ENCODE data around the gene MIP. TPM values are rescaled to one million over a fixed set of nuclear protein-coding genes. Genes with fewer than 3 reads are reported as not detected.
"Not testable (repeated sequence)": the region's sequence is repeated elsewhere in the genome, so short reads cannot be mapped to it uniquely, and the experiment has no call there.

Gene MIP
- total RNA-seq, 1 donor from 2014 or later, result not detected

GRCh38 chr12:56468216-56469006 lies 14.0 kb upstream of the MIP start, which contains the start of gene SPRYD4:
TSS of gene SPRYD4 (plus strand) at chr12:56468578. CDS start at chr12:56468592, 14 bp downstream.
- peak; percentile 34 for DNase-seq (ENCODE audit: extremely low read depth, low read depth, low spot score)

DNA sequence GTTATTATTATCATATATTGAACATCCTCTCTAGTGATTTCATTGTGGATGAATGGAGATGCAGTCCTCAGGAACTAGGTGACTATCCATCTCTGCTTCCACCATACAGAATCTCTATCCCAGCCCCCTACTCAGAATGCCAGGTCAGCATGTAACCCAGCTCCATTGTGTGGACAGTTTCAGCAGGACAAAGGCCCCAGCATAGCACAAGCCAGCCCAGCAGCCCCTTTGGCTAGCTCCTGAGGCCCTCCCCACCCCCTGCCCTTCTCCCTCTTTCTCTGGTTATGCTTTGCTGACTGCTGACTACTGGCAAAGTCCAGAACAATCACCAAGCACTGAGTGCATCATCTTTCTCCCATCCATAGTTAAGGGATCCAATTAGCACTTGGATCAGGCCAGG lies 8.1 kb upstream of the MIP start:
- no peak for DNase-seq (ENCODE audit: extremely low read depth, low read depth, low spot score)

- DNase-seq (ENCODE audit: extremely low read depth, low read depth, low spot score), result no peak
Measured at GRCh38 chr12:56461235-56462159, 7.0 kb upstream of the MIP start.

GRCh38 chr12:56457817-56458216 lies 3.4 kb upstream of the MIP start:
- DNase-seq (ENCODE audit: extremely low read depth, low read depth, low spot score), result no peak

- no peak for DNase-seq (ENCODE audit: extremely low read depth, low read depth, low spot score)
Measured at GRCh38 chr12:56451147-56451546, 3.3 kb downstream of the MIP start.

DNA sequence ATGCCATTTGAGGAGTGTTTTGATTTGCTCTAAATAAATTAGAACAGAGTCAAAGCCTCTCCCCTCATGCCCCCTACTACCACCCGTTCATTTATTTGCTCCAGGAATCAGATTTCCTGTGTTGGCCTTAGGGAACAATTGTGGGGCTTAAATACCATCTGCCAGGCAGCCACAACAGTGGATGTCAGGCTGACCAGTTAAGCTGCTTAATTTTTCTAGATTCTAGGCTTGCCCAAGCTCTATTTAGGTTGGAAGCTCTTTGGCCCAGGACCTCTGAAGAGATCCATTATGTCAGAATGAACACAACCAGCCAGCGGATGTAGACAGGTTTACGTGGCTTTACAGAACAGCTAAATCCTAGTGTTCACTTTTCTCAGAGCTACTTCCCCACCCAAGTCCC lies 4.2 kb downstream of the MIP start:
- no peak for DNase-seq (ENCODE audit: extremely low read depth, low read depth, low spot score)

- DNase-seq (ENCODE audit: extremely low read depth, low read depth, low spot score), result no peak
Measured at GRCh38 chr12:56449622-56449984, 4.9 kb downstream of the MIP start.

DNA sequence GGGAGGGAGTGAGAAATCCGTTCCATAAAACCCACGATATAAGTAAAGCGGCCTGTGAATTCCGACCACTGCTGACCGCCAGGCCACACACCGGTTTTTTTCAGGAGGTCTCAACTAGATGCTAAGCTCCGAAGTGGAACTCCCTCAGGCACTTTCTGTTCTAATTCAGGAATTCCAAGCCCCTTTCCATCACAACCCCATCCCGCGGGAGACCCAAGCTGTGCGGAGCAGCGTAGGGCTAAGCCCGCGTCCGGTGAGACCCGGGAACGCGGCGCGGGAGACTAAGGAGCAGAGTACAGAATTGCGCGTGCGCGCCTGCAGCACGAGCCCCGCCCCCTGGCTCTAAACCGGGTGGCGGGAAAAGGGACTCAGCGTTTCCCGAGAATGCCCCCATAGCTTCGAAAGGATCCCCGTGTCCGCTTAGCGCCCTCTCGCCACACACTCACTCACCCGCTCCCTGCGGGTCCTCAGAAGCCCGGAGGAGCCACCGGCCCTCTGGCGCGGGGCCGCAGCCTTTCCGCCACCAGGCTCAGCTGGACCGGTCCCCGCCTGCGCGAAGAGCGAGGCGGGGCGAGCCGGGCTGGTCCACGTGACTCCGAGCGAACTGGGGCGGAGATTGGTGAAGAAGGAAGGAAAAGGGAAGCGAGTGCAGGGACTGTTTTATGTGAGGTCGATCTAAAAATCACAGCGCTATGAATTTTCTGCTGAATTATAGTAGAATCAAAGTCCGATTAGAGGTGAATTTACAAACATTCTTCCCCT lies 5.4 kb downstream of the MIP start, which contains the start of gene TIMELESS:
TSS of gene TIMELESS (minus strand) at position 567 of the 762 bp plus-strand sequence. CDS start 15,256 bp downstream, outside the sequence.
- peak; percentile 44 for DNase-seq (ENCODE audit: extremely low read depth, low read depth, low spot score)

DNA sequence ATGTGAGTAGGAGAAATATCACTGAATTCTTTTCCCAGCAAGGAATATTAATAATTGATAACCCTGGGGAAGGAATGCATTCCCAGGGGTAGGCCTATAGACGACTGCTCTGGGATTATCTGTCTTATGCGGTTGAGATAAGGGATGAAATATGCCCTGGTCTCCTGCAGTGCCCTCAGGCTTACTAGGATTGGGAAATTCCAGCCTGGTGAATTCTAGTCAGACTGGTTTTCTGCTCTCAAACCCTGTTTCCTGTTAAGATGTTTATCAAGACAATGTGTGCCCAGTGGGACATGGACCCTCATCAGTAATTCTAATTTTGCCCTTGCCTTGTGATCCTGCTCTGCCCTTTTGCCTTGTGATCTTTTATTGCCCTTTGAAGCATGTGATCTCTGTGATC lies 11.2 kb downstream of the MIP start:
- DNase-seq (ENCODE audit: extremely low read depth, low read depth, low spot score), result not testable (repeated sequence)

DNA sequence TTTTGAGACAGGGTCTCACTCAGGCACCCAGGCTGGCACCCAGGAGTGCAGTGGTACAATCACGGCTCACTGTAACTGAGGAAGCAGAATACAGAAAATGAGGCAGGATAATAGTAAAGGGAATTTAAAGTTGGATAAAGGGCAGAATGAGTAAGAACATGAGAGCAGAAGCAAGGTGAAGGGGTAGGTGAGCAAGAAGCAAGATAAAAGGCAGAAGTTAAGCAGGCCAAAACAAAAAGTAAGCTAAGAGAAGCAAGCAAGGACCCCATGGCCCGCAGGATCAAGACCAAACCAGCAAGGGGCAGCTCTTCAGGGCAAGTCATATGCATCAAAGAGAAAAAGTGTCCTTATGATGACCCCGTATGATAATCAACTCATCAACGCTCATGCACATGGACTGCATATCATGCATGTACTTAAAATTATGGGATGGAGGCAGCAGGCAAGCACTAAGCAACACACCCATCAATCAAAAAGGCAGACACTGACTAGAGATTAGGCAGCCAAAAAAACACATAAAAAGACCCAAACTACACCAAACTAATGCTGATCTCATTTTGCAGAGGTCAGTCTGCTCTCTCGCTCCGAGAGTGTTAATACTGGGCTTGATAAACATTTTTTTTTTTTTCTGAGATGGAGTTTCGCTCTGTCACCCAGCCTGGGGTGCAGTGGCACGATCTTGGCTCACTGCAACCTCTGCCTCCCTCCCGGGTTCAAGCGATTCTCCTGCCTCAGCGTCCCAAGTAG lies 16.9 kb downstream of the MIP start:
- no peak for DNase-seq (ENCODE audit: extremely low read depth, low read depth, low spot score)

DNA sequence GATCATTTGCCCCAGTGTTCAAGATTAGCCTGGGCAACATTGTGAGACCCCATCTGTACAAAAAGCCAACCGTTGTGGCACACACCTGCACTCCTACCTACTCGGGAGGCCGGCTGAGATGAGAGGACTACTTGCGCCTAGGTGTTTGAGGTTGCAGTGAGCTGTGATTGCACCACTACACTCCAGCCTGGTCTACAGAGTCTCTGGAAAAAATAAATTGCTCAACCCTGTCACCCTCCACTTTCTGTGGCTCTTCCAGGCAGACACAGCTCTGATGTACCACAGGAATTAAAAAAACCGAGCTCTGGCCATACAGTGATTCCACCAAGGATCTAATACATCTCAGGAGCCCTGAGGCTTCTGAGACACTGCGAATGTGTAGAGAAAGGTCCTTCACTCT lies 19.6 kb downstream of the MIP start:
- DNase-seq (ENCODE audit: extremely low read depth, low read depth, low spot score), result no peak

DNA sequence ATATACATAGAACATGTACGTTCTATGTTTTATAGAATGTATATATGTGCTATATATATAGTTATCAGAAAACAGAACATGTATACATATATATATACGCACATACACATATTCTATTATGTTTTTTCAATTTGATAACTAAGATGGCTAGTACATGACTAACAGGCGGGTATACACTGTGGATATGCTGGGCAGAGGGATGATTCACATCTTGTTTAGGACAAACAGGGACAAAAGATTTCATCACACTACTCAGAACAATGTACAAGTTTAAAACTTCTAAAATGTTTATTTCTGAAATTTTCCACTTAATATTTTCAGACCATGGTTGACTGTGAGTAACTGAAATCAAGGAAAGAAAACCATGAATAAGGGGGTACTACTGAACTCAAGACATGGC lies 22.6 kb downstream of the MIP start:
- no peak for DNase-seq (ENCODE audit: extremely low read depth, low read depth, low spot score)

- no peak for DNase-seq (ENCODE audit: extremely low read depth, low read depth, low spot score)
Measured at GRCh38 chr12:56431288-56431687, 23.2 kb downstream of the MIP start.

GRCh38 chr12:56425940-56426438 lies 28.5 kb downstream of the MIP start:
- DNase-seq (ENCODE audit: extremely low read depth, low read depth, low spot score), result no peak

- no peak for DNase-seq (ENCODE audit: extremely low read depth, low read depth, low spot score)
Measured at GRCh38 chr12:56425193-56425592, 29.3 kb downstream of the MIP start.

- no peak for DNase-seq (ENCODE audit: extremely low read depth, low read depth, low spot score)
Measured at GRCh38 chr12:56420411-56420810, 34.0 kb downstream of the MIP start.

- no peak for DNase-seq (ENCODE audit: extremely low read depth, low read depth, low spot score)
Measured at GRCh38 chr12:56417739-56418138, 36.7 kb downstream of the MIP start.

DNA sequence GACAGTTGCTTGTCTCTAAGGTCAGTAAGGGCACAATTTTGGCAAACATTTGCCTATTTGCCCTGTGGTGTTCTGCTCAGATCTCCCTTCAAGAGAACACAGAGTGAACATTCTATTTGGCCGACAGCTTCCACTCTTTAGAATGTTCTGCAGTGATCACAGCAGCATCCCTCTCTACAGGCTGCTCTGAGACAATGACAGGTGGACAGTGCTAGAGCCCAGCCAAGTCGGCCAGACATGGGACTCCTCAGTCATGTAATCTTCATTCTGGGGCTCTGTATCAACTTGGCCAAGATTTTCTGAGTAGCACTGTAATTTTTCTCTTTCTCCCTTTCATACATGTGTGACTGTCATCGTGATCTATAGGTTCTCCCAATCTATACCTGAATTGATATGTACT lies 40.1 kb downstream of the MIP start:
- DNase-seq (ENCODE audit: extremely low read depth, low read depth, low spot score), result no peak

- DNase-seq (ENCODE audit: extremely low read depth, low read depth, low spot score), result no peak
Measured at GRCh38 chr12:56413392-56413791, 41.1 kb downstream of the MIP start.
